Stomach (tissue), 9 donors: ENCODE data around the gene TMEM131. TPM values are rescaled to one million over a fixed set of nuclear protein-coding genes. Genes with fewer than 3 reads are reported as not detected.

Experiments used
- DNase-seq, 2 donors: peaks; one replicate each; pipeline versions ENCODE4 v3.0.0 to v3.0.0-alpha.2; 2013 to 2019
- H3K27ac ChIP-seq, 5 donors: fragments of 200-600 bp in 4 of 5; sonication (generic) in 4 of 5; one replicate each; pipeline ENCODE4 v1.5.1; 2013 to 2019; ENCODE audit warnings: mild to moderate bottlenecking in 1 of 5, moderate library complexity in 1 of 5
- H3K27me3 ChIP-seq, 3 donors: fragments of 200-600 bp; sonication (generic); one replicate each; pipeline ENCODE4 v1.5.1; 2017 to 2019; ENCODE audit warnings: mixed run types in 1 of 3
- H3K36me3 ChIP-seq, 4 donors: fragments of 200-600 bp; sonication (generic); 1 replicate in 3 of 4; 2 replicates in 1 of 4; pipeline ENCODE4 v1.5.1; 2016 to 2019
- H3K4me1 ChIP-seq, 4 donors: fragments of 200-600 bp; sonication (generic); one replicate each; pipeline ENCODE4 v1.5.1; 2016 to 2019
- H3K4me3 ChIP-seq, 4 donors: fragments of 200-600 bp; sonication (generic) in 3 of 4; one replicate each; pipeline ENCODE4 v1.5.1; 2016 to 2019; ENCODE audit warnings: mild to moderate bottlenecking in 1 of 4
- H3K9me3 ChIP-seq, 4 donors: fragments of 200-600 bp; sonication (generic); one replicate each; pipeline ENCODE4 v1.5.1; 2016 to 2019
- CTCF ChIP-seq, 7 experiments: fragments of 450-650 bp in 4 of 7; fragments of 200-600 bp in 3 of 7; sonication (generic) in 3 of 7; IDR thresholded peaks; one replicate each; pipeline ENCODE4 v1.5.1; 2016 to 2019; ENCODE audit warnings: antibody characterized with exemption in 7 of 7, control low read depth in 2 of 7, mild to moderate bottlenecking in 1 of 7
- EP300 ChIP-seq: sonication (generic); formaldehyde crosslinking; IDR thresholded peaks from one replicate; pipeline ENCODE4 v1.6.1; 2017; ENCODE audit warnings: antibody characterized with exemption
- POLR2A ChIP-seq, 4 donors: fragments of 450-650 bp; IDR thresholded peaks; one replicate each; pipeline ENCODE4 v1.6.1; 2016; ENCODE audit warnings: antibody characterized with exemption in 4 of 4, control low read depth in 2 of 4, mild to moderate bottlenecking in 1 of 4, moderate library complexity in 1 of 4
- POLR2AphosphoS5 ChIP-seq, 3 donors: sonication (generic); formaldehyde crosslinking; IDR thresholded peaks; one replicate each; pipeline ENCODE4 v1.6.1; 2016; ENCODE audit warnings: antibody characterized with exemption in 3 of 3
- WGBS, 5 donors: extraction: QIAGEN DNeasy Blood & Tissue Kit in 3 of 5; methylation state at CpG; one replicate each; pipeline versions ENCODE4 v1.1.5 to v1.1.7; 2013 to 2018; 5-methylcytosine and 5-hydroxymethylcytosine counted together
- intact Hi-C: fragments of 100-400 bp; cut with DNase I; formaldehyde crosslinking; loops from one replicate; pipeline ENCODE4 v1.15.1; 2023; ENCODE audit warnings: low total_unique reads
- polyA plus RNA-seq, 3 donors: library from polyadenylated mRNA; stranded (reverse); fragments of 200-250 nt; gene quantifications; one replicate each; pipeline ENCODE4 v1.2.3, GENCODE V29; 2013
- total RNA-seq, 5 donors: library from RNA; depleted of rRNA; stranded (reverse); fragments of >200 nt; gene quantifications; one replicate each; pipeline versions ENCODE4 v1.1.0 to v1.2.3, GENCODE V29; 2014 to 2016
- donor health status: healthy with polysubstance abuse.
- donor health status: Bipolar disorder and iron deficiency.
- donor health status: healthy.

Gene TMEM131
- total and polyA plus RNA-seq, 8 donors = 4.4 to 119 (median 43.1) TPM

GRCh38 chr2:97871096-97871780, 124.5 kb downstream of the TMEM131 start:
- Histone ChIP-seq H3K27me3 (no peaks in the 10 kb centered on the region), H3K4me1 (peaks cover 5 to 46% (median 29%) of the 10 kb centered on the region in 4 donors), H3K27ac (peak overlapping the region in 4 of 5 donors; percentile 22 to 48 (median 30)), H3K9me3 (no peaks in the 10 kb centered on the region), H3K36me3 (no peaks in the 10 kb centered on the region), H3K4me3 (no peak overlapping the region)
- WGBS, 5 donors = 67 to 76% (median 72%) methylated on average over 4 of the region's 4 CpGs
- intact Hi-C loops = no loop called here
- no peak for TF ChIP-seq CTCF (IDR thresholded peaks at IDR 0.05)
- TF ChIP-seq POLR2A (IDR thresholded peaks at IDR 0.05) = no peak
- no peak for TF ChIP-seq EP300
- TF ChIP-seq POLR2AphosphoS5 (IDR thresholded peaks at IDR 0.05) = no peak
- no peak for DNase-seq

GRCh38 chr2:97870396-97870843, 125.3 kb downstream of the TMEM131 start:
- peak in 1 of 2 donors; percentile 50 for DNase-seq
- Histone ChIP-seq H3K27me3 (no peaks in the 10 kb centered on the region), H3K4me3 (no peak overlapping the region), H3K4me1 (peaks cover 5 to 45% (median 29%) of the 10 kb centered on the region in 4 donors), H3K36me3 (no peaks in the 10 kb centered on the region), H3K9me3 (no peaks in the 10 kb centered on the region), H3K27ac (peak overlapping the region in 3 of 5 donors; percentile 23 to 48 (median 36))
- intact Hi-C loops = no loop called here
- TF ChIP-seq EP300 (no peak), POLR2AphosphoS5 (IDR thresholded peaks at IDR 0.05) (no peak), POLR2A (IDR thresholded peaks at IDR 0.05) (no peak), CTCF (IDR thresholded peaks at IDR 0.05) (no peak)
- 42 to 60% (median 46%) methylated on average over 4 of the region's 4 CpGs for WGBS, 5 donors

GRCh38 chr2:97869722-97870346, 125.9 kb downstream of the TMEM131 start:
- Histone ChIP-seq H3K27me3 (no peaks in the 10 kb centered on the region), H3K27ac (peak overlapping the region in 2 of 5 donors; percentile 36 to 48), H3K4me3 (no peak overlapping the region), H3K36me3 (no peaks in the 10 kb centered on the region), H3K9me3 (no peaks in the 10 kb centered on the region), H3K4me1 (peaks cover 5 to 40% (median 29%) of the 10 kb centered on the region in 4 donors)
- intact Hi-C loops = no loop called here
- TF ChIP-seq POLR2AphosphoS5 (IDR thresholded peaks at IDR 0.05) (no peak), CTCF (IDR thresholded peaks at IDR 0.05) (no peak), EP300 (no peak), POLR2A (IDR thresholded peaks at IDR 0.05) (no peak)
- WGBS, 5 donors = 72 to 79% (median 74%) methylated on average over 6 of the region's 6 CpGs
- DNase-seq = no peak

- Histone ChIP-seq H3K9me3 (no peaks in the 10 kb centered on the region), H3K4me1 (peaks cover 5 to 40% (median 29%) of the 10 kb centered on the region in 4 donors), H3K27me3 (no peaks in the 10 kb centered on the region), H3K27ac (peak overlapping the region in 1 of 5 donors; percentile 36), H3K36me3 (no peaks in the 10 kb centered on the region), H3K4me3 (no peak overlapping the region)
- WGBS, 5 donors = 62 to 81% (median 75%) methylated on average over 4 to 5 of the region's 5 CpGs
- TF ChIP-seq POLR2AphosphoS5 (IDR thresholded peaks at IDR 0.05) = peak in 1 of 3 donors; percentile 65
- TF ChIP-seq EP300 = no peak
- intact Hi-C loops = no loop called here
- DNase-seq = peak in 1 of 2 donors; percentile 30
These were observed 126.6 kb downstream of the TMEM131 start for GRCh38 chr2:97868986-97869721.
